Calu3 (cell line): ENCODE measurements around the gene TMEM181. TPM values are rescaled to one million over a fixed set of nuclear protein-coding genes. Genes with fewer than 3 reads are reported as not detected.

Source experiments
- BruUV-seq: library from RNA; stranded (reverse); fragments of 400-500 nt; replicated peaks from 2 replicates; lab custom pipeline; 2021; lab: Mats Ljungman, UMichigan
- CTCF ChIA-PET: fragments of 300-600 bp; sonication (Branson Sonifier 250); formaldehyde crosslinking; loops from one replicate; lab custom pipeline; 2022; ENCODE audit warnings: antibody characterized with exemption; lab: Charles Lee
- DNase-seq: peaks from one replicate; pipeline ENCODE4 v3.0.0; 2022
- H3K27ac Mint-ChIP-seq: one replicate; pipeline ENCODE4 v1.8.0; 2022; ENCODE audit warnings: mixed read lengths; ENCODE audit not compliant: unreplicated experiment
- H3K27me3 Mint-ChIP-seq: one replicate; pipeline ENCODE4 v1.8.0; 2022; ENCODE audit warnings: mixed read lengths; ENCODE audit not compliant: unreplicated experiment
- H3K36me3 Mint-ChIP-seq: one replicate; pipeline ENCODE4 v1.8.0; 2022; ENCODE audit warnings: mild to moderate bottlenecking, moderate library complexity, mixed read lengths; ENCODE audit not compliant: insufficient read depth, unreplicated experiment
- H3K4me1 Mint-ChIP-seq: one replicate; pipeline ENCODE4 v1.8.0; 2022; ENCODE audit warnings: mild to moderate bottlenecking, low read depth, mixed read lengths; ENCODE audit not compliant: unreplicated experiment
- H3K4me3 Mint-ChIP-seq: one replicate; pipeline ENCODE4 v1.8.0; 2022; ENCODE audit warnings: mild to moderate bottlenecking, low read depth, moderate library complexity, mixed read lengths; ENCODE audit not compliant: unreplicated experiment
- H3K9me3 Mint-ChIP-seq: one replicate; pipeline ENCODE4 v1.8.0; 2022; ENCODE audit warnings: low read depth, mixed read lengths; ENCODE audit not compliant: unreplicated experiment
- intact Hi-C: fragments of 100-400 bp; cut with micrococcal nuclease; formaldehyde crosslinking; loops from one replicate; pipeline ENCODE4 v1.10.0; 2022; ENCODE audit not compliant: unreplicated experiment
- total RNA-seq: library from RNA; stranded (reverse); gene quantifications from 2 replicates; pipeline ENCODE4 v1.2.3, GENCODE V29; 2022
- TF ChIP-seq, protein P1 (sequence below): fragments of 200-600 bp; IDR thresholded peaks from one replicate; pipeline ENCODE4 v1.8.0; 2022; ENCODE audit warnings: antibody characterized with exemption; ENCODE audit not compliant: unreplicated experiment

Gene TMEM181
- total RNA-seq, 1 experiment from 2014 or later: 48.7 TPM

DNA sequence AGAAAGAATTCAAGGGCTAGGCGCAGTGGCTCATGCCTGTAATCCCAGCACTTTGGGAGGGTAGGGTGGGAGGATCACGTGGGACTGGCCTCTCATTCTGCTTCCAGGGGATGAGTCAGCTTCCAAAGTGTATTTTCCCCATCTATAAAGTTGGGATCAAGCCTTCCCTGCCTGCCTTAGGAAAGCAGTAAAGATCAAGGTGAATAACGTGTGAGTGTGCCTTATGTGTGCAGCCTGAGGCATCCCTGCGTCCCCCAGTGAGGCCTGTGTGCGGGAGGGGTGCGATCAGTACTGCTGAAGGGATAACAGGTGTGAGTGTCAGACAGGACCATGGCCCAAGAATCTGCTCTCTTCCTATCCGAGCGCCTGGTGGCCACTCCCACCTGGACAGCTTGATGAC, 26.8 kb downstream of the TMEM181 start:
- H3K27me3 Mint-ChIP-seq: no peaks in the 10 kb centered on the region
- no peaks in the 10 kb centered on the region for H3K9me3 Mint-ChIP-seq
- no peak overlapping the region for H3K4me3 Mint-ChIP-seq
- DNase-seq: no peak
- no peaks in the 10 kb centered on the region for H3K4me1 Mint-ChIP-seq
- CTCF ChIA-PET: no interaction called here
- H3K27ac Mint-ChIP-seq: no peak overlapping the region
- TF ChIP-seq, protein P1, sequence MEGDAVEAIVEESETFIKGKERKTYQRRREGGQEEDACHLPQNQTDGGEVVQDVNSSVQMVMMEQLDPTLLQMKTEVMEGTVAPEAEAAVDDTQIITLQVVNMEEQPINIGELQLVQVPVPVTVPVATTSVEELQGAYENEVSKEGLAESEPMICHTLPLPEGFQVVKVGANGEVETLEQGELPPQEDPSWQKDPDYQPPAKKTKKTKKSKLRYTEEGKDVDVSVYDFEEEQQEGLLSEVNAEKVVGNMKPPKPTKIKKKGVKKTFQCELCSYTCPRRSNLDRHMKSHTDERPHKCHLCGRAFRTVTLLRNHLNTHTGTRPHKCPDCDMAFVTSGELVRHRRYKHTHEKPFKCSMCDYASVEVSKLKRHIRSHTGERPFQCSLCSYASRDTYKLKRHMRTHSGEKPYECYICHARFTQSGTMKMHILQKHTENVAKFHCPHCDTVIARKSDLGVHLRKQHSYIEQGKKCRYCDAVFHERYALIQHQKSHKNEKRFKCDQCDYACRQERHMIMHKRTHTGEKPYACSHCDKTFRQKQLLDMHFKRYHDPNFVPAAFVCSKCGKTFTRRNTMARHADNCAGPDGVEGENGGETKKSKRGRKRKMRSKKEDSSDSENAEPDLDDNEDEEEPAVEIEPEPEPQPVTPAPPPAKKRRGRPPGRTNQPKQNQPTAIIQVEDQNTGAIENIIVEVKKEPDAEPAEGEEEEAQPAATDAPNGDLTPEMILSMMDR: no peak
- no TSS peak for BruUV-seq
- intact Hi-C loops: no loop called here
- peaks cover 27% of the 10 kb centered on the region for H3K36me3 Mint-ChIP-seq

DNA sequence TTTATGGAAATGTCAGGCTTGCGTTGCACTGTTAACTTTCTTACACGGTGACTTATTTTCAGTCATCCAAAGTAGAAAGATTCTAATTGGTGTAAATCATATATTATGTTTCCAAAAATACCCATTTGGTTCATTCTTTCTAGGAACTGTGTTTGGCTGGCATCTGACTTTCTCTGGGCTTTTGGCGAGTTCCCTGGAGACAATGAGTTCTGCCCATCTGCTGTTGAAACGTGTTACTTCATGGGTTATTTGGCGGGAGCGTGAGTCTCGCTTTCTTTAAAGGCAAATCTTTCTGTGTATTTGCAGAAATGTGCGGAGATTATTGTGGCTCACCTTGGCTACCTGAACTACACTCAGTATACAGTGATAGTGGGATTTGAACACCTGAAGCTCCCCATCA, 29.5 kb downstream of the TMEM181 start:
- Mint-ChIP-seq H3K36me3 (peaks cover 29% of the 10 kb centered on the region), H3K4me1 (no peaks in the 10 kb centered on the region), H3K4me3 (no peak overlapping the region), H3K9me3 (no peaks in the 10 kb centered on the region), H3K27ac (no peak overlapping the region), H3K27me3 (no peaks in the 10 kb centered on the region)
- TF ChIP-seq, protein P1: no peak
- intact Hi-C loops: no loop called here
- CTCF ChIA-PET: interaction anchor here (0.6 kb wide), 1 partner anchor 57 kb away, joined by 3 read pairs; no protein-coding TSS in a partner anchor
- no peak for DNase-seq
- no TSS peak for BruUV-seq

DNA sequence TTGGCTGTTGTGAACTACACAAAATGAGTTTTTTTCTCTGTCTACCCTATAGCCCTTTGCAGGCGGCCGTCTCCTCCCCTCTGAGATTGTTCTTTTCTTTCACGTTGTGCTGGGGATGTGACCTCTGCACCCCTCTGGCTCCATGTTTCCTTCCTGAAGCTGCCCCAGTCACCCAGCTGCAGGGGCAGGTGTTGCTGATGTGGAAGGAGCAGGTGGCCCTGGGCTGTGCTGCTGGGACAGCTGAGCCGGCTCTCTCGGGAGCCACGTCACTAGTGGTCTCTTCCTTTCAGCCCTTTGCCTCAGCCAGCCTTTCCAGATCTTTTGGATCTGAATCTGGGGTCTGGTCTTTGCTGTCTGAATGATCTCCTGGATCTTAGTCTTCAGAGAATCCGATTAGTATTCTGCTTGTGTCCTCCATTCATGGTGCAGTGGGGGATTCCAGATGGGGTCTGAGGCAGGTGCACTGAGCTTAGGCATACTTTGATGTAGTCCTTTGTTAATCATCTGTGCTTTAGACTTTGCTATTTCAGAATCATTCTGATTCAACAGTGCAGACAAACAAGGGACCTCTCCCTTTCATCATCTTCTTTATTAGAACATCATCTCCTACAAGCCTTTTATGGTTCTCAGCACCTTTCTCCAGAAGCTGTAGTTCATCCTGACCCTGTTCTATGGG, 31.4 kb downstream of the TMEM181 start:
- BruUV-seq: no TSS peak
- Mint-ChIP-seq H3K36me3 (peaks cover 30% of the 10 kb centered on the region), H3K27me3 (no peaks in the 10 kb centered on the region), H3K27ac (no peak overlapping the region), H3K9me3 (no peaks in the 10 kb centered on the region), H3K4me1 (no peaks in the 10 kb centered on the region), H3K4me3 (no peak overlapping the region)
- intact Hi-C loops: no loop called here
- CTCF ChIA-PET: no interaction called here
- no peak for DNase-seq
- TF ChIP-seq, protein P1: no peak

DNA sequence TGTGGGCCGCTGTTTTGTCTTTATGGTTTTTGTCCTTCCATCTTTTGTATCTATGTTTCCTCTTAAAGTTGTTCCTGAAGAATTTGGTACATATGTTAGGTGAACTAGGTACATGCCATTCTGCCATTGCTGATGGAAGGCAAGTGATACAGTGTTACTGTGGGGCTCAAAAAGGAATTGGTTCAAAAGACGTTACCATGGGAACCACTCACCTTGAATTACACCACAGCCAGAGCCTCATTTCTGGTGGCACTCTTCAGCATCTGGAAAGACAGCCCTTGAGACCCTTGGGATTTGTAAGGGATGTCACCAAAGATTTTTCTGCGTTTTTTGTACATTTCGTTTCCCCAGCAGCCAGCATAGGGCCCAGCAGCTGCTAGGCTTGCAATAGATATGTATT, 31.9 kb downstream of the TMEM181 start:
- intact Hi-C loops: no loop called here
- Mint-ChIP-seq H3K27ac (no peak overlapping the region), H3K36me3 (peaks cover 30% of the 10 kb centered on the region), H3K4me3 (no peak overlapping the region), H3K27me3 (no peaks in the 10 kb centered on the region), H3K4me1 (no peaks in the 10 kb centered on the region), H3K9me3 (no peaks in the 10 kb centered on the region)
- TF ChIP-seq, protein P1: no peak
- CTCF ChIA-PET: no interaction called here
- no peak for DNase-seq
- BruUV-seq: no TSS peak
